Stimulated activated CD8-positive, alpha-beta memory T cell treated with anti-CD3 and anti-CD28 coated beads, Interleukin-15, amount 100 ng/mL, for 4 hours (primary cell): ENCODE measurements around the gene CHCHD3.

ENCODE experiments used
- DNase-seq, 2 donors: peaks; one replicate each; pipeline ENCODE4 v3.0.0-alpha.2; 2020; ENCODE audit warnings: low read depth in 2 of 2

CHCHD3 gene

DNA sequence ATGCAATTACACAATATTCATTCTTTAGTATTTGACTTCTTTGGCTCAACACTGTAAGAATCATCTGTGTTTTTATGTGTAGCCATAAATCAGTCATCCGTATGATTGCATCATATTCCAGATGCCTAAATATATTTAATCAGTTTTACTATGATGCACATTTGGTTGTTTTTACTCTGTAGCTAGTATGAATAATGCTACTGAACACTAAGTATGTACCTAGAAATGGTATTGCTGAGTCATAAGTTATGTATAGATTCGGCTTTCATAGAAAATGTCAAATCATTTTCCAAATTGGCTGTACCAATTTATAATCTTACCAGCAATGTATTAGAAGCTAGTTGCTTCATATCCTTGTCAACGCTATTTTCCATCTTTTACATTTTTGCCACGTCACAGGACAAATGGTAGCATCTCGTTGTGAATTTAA, 308.3 kb downstream of the CHCHD3 start:
- no peak for DNase-seq

DNA sequence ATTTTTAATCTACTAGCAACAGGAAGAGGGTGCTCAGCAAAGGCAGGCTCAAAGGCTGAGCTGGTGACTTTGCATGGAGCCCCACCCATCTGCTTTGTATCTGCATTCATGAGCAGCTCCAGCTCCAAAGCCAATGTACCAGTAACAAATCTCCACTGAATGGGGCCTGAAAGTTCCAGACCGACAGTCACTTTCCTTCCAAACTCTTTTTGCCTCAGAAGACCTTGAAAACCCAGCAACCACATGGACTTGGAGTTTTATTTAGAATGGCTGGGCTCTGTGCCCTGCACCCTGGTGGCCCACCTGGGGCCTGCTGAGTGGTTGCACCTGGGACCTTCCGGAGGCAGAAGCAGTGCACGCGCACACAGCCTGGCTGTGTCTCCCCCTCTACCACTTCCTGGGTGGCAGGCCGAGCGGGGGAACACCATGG, 310.6 kb downstream of the CHCHD3 start:
- no peak for DNase-seq

DNA sequence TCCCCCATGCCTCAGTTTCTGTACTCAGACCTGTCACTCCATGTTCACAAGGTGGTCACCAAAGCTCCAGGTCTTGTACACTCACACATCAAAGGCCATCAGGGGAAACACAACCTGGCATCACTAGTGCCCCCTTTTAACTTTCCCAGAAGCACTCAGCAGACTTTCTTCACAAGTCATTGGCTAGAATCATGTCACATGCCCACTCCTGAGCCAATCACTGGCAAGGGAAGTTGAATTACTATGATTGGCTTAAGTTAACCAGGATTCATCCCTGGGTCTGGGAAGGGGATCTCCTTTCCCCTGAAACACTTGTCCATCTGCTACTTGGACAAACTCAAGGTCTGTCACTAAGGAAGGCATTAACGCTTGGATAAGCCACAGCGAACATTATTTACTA, 311.8 kb downstream of the CHCHD3 start:
- no peak for DNase-seq

DNA sequence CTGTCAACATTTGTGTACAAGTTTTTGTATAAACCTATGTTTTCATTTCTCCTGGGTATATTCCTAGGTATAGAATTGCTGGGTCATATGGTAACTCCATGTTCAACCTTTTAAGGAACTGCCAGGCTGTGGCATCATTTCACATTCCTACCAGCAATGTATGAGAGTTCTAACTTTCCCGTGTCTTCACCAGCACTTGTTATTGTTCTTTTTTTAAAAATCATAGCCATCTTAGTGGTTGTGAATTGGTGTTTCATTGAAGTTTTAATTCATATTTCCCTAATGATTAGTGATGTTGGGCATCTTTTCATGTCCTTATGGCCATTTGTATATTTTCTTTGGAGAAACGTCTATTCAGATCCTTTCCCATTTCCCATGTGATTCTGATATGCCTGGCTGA, 312.6 kb downstream of the CHCHD3 start:
- no peak for DNase-seq

DNA sequence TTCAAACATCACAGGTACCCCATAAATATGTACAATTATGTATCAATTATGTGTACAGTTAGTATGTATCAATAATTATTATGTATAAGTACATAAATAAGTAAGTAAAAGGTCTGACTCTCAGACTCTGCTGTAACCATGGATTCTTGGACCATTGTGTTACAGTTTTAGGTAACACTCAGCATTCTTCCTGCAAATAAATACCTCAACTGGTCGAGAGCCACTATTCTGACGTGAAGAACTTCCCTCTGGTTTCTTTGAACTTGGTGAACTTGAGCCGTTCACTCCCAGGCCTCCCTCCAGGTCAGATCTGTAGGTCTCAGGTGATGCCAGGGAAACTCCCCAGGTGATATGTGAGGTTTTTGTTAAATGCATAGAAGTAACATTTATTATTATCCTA, 313.8 kb downstream of the CHCHD3 start:
- no peak for DNase-seq

DNA sequence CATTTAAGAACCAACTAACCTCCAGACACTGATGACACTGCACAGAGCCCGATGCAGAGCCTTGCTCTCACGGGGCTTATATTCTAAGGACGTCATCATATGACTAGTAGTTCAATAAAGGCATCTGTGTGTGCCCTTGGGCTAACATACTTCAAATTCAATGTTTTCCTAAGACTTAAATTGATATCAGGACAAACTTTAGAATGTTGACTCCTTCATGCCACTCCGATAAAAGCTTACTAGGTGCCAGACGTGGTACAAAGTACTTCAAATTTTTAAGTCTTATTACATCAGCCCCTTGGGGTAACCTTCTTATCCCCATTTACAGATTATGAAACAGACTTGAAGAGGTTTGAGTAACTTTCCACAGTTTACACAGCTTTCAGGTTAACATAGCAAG, 314.5 kb downstream of the CHCHD3 start:
- DNase-seq = no peak

DNA sequence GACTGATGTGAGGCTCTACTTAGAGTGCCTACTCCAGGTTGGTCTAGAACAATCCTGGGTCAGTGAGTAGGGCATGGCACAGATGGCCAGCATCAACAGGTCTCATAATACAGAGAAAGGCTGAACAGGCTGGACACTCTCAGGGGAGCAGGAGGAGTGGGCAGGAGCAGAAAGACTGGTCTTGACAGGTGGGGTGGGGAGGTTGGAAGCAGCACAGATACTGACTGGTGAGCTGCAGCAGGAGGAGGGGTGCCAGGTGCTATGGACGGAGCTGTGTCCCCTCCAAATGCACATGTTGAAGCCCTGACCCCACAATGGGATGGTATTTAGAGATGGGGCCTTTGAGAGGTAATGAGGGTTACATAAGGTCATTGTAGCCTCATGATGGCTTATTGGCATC, 315.2 kb downstream of the CHCHD3 start:
- DNase-seq = no peak

DNA sequence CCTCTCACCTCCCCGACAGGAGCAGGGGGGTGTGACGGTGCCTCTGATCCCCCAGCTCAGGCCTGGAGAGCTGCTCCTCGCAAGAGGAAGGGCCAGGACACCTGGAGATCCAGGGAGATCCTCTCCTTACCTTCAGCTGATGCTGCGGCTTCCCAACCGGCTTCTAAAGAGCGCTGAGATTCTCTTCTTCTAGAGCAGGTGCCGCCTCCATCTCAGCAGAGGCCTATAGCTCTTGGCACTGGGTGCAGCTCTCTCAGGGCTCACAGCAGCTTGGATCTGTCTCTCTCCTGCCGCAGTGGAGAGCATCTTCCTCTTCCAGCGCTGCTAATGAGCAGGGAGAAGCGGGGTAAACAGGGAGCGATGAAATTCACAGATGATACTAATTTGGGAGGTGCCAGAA, 316.0 kb downstream of the CHCHD3 start:
- DNase-seq = no peak

DNA sequence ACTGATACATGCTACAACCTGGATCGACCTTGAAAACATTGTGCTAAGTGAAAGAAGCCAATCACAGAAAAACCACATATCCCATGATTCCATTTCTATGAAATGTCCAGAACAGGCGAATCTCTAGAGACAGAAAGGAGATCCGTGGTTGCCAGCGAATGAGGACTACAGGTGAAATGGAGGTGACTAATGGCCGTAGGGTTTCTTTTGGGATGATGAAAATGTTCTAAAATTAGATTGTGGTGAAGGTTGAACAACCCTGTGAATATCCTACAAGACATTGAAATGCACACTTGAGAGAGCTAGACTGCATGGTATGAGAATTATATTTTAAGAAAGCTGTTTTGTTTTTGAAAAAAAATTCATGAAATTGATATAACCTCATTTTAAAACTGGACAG, 317.1 kb downstream of the CHCHD3 start:
- DNase-seq = no peak

DNA sequence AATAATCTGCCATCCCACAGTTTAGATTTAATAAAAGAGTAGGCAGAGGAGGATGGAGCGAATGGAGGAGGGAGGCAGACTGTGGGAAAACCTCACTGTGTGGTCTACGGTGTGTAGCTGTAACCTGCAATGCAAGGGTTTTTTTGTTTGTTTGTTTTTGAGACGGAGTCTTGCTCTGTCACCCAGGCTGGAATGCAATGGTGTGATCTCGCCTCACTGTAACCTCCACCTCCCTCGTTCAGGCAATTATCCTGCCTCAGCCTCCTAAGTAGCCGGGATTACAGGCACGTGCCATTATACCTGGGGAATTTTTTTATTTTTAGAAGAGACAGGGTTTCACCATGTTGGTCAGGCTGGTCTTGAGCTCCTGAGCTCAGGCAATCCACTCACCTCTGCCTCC, 321.0 kb downstream of the CHCHD3 start:
- DNase-seq = no peak

DNA sequence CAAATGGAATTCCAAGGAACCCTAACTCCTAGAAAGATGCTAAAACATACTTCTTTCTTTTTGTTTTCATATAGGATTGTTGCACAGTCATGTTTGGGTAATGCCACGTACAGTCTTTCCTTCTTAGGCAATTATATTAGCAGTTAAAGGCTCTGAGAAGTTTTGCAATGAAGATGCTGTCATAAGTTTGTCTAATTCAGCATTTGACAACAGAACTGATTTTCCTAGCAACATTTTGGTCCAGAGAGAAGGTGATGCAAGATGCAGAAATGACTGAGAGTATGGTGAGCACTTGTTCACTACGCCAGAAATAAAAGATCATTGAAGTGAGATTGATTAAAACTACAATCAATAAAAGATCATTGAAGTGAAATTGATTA, 321.7 kb downstream of the CHCHD3 start:
- no peak for DNase-seq

DNA sequence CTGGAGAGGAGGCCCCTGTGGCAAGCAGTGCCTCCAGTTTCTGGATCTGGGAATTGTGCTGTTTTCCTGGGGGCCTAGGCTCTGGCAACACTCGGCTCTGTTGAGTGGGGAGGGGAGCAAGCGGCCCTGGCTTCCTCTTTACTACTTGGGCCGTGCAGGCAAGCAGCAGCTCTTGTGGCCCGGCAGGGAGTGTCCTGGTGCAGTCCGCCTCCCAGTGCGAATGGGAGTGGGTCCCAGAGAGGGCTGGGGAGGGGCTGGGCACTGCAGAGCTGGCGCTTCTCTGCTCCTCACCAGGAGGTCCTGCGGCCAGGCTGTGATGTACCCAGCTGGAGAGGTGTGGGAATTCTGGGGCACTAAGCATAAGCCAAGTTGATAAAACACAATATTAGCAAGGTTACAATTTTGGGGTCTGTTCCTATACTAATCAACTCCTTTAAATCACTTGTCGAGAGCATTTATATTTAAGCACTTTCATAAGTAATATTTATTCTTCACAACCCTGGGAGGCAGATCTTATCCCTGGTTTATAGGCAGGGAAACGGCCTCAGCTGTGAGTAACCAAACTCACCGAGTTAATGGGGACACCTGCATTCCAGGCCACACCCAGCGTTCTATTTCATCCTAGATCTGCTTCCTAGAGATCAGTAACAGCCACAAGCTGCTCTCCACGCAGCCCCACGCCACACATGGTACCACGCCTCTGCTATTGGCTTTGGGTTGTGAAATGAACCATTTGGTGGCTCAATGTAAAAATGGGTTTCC, 322.2 kb downstream of the CHCHD3 start:
- no peak for DNase-seq

DNA sequence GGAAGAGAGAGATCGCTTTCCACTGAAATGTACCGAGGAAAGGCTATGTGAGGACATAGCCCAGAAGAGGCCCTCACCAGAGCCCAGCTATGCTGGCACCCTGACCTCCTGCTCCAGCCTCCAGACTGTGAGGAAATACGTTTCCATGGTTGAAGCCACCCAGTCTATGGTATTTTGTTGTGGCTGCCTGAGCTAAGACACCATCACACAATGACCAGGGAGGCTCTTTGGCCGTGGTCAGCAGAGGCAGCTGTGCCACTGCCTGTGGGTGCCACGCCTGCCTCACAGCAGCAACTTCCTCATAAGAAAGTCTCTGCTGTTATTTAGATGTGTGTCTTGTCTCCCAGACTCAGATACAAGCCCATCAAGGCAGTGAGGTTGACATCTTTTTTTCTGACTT, 322.9 kb downstream of the CHCHD3 start:
- DNase-seq = no peak

DNA sequence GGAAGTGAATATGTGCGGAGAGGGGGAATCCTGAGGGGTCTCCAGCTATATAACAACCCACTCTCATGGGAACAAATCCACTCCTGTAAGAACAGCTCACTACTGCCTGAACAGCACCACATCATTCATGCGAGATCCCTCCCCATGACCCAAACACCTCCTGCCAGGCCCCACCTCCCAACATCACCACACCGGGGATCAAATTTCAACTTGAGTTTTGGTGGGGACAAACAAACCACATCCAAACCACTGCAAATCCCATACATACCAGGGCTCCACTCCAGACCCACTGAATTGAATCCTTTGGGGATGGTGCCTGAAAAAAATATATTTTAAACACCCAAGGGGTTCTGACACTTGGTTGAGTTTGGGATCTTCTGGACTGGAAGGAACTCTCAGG, 324.1 kb downstream of the CHCHD3 start:
- DNase-seq = no peak

DNA sequence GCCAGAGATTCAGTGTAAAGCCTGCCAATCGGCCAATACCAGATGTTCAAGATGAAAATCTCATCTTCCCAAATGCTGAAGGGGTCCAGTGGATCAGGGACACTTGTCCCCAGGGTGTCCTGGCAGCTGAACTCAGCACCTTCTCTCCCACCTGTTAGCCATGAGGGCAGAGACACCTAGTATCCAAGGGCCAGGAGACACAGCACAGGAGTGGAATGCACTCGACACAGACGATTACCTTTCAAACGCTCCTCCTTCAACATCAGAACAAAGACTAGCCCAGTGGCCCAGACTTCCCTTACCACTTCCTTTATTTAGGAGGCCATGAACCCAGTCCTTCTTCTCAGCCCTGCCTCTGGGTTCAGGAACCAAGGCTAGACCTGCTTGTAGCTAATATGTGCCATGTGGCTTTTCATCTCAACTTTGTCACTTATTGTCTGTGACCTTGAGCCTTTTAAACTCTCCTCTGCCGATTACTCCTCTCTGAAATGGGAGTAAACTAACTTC, 325.4 kb downstream of the CHCHD3 start:
- DNase-seq = no peak

DNA sequence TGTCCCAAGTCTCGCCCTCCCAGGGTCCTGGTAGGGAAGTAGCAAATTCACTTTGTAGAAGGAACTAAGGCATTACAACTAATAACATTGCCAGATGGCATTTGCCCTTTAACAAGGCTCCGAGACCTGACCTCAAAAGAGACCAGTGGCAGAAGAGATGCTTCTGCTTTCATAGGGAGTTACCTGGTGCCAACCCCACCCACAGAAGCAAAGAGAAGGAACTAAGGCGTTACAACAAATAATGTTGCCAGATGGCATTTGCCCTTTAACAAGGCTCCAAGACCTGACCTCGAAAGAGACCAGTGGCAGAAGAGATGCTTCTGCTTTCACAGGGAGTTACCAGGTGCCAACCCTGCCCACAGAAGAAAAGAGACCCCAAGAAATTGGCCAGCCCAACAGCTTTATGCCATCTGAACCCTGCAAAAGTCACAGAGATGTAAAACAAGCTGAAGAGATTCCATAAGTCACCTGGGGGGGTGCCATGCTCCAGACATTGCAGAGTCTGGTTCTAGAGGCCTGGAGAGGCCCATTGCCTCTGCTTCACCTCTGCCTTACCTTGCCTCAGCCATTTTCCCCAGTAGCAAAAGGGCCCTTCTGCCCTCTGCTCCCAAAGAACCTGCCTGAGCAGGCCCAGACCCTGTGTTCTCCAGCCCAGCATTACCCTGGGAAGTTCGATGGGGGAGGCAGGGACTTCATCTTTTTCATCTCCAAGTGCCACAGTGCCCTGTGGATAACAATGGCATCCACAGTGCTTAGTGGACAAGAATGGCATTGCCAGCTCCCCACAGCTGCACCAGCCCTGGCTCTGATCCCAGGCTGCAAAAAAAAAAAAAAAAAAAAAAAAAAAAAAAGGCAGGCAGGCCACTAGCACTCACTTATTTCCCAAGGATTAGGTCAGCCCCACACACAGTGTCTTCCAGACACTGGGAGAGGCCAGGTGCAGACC, 326.1 kb downstream of the CHCHD3 start:
- DNase-seq = no peak

DNA sequence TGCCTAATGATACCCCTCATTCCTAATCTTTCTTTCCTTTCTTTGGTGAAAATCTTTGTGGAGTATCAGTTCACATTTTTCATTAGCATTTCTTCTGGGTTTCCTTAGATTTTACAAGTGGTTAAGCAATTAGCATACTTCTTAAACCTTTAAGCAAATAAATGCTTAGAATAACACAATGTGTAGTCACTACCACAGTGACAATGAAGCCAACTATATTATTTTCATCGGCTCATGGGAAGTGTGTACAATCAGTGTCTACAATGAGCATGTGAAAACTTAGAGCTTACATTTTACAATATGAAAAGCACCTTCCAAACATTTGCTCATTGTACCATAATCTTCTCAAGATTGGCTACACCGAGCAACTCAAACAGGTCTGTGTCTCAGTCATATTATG, 329.5 kb downstream of the CHCHD3 start:
- no peak for DNase-seq

DNA sequence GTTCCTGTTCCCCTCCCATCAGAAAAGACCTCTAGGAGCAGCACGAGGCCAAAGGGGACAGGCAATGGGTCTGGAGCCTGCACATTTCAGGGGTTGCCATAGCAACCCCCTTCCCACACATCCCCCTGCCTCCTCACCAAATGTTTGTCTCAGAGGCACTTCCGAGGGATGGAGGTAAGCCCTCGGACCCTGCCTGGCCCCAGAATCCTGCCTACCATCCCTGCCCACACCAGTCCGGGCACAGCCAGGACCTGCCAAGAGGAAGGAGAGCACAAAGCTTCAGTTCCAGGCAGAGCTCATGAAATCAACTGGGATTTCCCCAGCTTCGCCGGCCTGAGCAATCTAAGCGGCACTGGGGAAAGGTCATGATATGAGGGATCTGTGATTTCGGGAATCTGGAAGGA, 330.6 kb downstream of the CHCHD3 start:
- DNase-seq = no peak

DNA sequence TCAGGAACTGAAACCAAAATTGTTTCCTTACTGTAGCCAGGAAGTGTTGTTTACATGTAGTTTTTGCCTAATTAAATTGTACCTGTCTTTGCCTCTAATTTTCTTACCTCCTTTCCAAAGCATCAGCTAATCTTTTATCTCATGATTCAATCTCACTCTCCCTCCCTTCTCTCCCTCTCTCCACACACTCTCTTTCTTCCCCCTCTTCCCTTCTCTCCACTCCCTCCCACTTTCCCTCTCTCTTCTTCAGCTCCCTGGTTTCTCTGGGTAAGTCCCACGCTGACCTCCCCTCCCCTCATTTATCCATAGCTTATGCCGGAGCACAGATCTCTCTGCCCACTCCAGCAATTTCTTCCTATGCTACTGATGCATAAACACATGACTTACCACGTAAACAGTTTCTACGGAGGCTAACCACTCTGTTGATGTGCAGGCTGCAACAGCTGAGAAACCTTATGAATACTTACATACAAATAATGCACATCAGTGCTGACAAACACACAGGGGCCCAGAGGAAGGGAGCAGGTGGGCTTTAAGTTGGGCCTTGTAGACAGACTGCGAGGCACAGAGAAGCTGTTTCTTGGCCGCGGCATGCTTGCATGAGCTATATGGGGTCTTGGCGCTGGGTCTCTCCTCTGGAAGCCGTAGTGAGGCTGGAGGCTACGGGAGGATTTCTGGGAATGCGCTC, 331.2 kb downstream of the CHCHD3 start:
- DNase-seq = no peak

DNA sequence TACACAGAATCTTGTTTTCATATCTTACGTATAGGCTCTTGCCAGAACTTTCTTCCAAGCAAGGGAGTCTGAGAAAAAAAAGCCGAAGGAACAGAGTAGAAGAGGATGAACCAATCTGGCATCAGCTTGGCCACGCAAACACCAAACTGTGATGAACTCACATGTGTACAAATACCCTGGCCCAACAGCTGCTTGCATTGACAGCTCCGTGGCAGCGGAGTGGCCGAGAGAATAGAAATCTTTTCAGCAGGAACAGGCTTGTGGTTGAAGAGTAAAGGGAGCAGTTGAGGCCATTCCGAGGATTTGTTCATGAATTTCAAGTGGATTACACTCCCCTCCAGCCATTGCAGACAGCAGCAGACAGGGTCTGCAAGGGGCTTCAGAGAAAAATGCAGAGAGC, 331.8 kb downstream of the CHCHD3 start:
- no peak for DNase-seq

DNA sequence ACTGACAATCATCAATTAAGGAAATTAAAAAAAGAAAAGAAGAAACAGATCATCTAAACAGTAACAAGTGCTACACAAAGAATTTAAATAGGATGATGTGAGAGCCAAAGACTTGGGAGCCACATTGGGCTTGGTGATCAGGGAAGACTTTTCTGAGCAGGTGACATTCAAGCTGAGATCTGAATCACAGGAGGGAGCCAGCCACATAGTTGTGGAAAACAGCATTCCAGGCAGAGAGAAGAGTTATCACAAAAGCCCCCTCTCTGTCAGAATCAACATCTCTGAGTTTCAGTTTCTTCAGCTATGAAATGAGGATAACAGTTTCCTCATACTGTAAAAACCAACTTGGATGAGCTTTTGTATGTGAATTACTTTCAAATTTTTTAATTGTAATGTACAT, 336.4 kb downstream of the CHCHD3 start:
- no peak for DNase-seq

DNA sequence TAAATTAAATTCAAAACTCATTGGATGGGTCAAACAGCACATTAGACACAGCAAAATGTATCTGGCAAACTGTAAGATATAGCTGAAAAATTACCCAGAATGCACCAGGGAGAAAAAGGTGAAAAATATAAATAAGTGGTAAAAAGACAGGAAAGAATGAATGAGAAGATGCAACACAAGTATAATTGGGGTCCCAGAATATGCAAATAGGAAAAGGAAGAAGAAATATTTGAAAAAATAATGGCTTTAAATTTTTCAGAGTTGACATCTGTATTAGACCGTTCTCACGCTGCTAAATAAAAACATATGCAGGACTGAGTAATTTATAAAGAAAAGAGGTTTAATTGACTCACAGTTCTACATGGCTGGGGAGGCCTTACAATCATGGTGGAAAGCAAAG, 337.9 kb downstream of the CHCHD3 start:
- DNase-seq = no peak
